ENCODE results near the gene MGA. TPM values are rescaled to one million over a fixed set of nuclear protein-coding genes. Genes with fewer than 3 reads are reported as not detected.

The MGA gene
- polyA plus RNA-seq, 2 of the 4 experiments (the other 2 are of a cell fraction): 4.5 to 13.8 TPM

DNA sequence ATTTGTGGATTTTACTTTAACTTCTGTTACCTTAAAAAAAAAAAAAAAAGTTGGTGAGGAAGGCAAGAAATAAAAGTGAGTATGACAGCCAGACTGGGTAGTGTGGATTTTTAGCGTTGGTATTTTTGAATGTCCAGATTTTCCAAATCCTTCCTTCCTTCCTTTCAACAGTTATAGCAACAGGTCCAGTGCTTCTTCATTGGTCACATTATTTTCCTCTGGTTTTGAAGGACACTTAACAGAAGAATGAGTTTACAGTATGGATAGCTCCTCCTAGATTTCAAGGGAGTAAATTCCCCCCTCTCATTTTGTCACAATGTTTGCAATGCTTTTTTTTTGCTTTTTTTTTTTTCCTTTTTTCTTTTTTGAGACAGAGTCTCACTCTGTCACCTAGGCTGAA, 120.5 kb downstream of the MGA start:
- Histone ChIP-seq H3K27ac (no peak overlapping the region), H3K9me3 (no peaks in the 10 kb centered on the region), H3K4me1 (peaks cover 9% of the 10 kb centered on the region; the same call in 1 of the 3 replicates), H3K4me2 (no peak overlapping the region), H3K4me3 (no peak overlapping the region)
- ATAC-seq (no peak), DNase-seq (ENCODE audit: low read depth in 1 of 2, low spot score in 1 of 2) (no peak), FAIRE-seq (no peak)
- 53% methylated on average over 1 of the region's 1 CpG for WGBS (ENCODE audit: missing lambda C conversion rate)
- TF ChIP-seq MAZ (IDR thresholded peaks at IDR 0.05; ENCODE audit: borderline replicate concordance, low read depth, low read length) (no peak), TP53 (CRISPR knock-in tag; IDR thresholded peaks at IDR 0.05) (no peak), USF2 (IDR thresholded peaks at IDR 0.05) (no peak), TFCP2L1 (CRISPR knock-in tag; IDR thresholded peaks at IDR 0.05) (no peak), NR3C1 (IDR thresholded peaks at IDR 0.05) (no peak), BHLHE40 (IDR thresholded peaks at IDR 0.05; ENCODE audit: low read depth, low read length) (no peak)
- ChIA-PET POLR2A (no interaction called here), CTCF (interaction anchor here (0.7 to 1.8 kb wide), 4 partner anchors 30 to 333 kb away, joined by 3 to 8 read pairs (median 4); no protein-coding TSS in a partner anchor)

- ChIA-PET CTCF (interaction anchor here (0.7 to 3.7 kb wide), 5 partner anchors 8 to 210 kb away, joined by 4 to 15 read pairs (median 4); partner anchors contain the start of gene MAPKBP1), POLR2A (interaction anchor here (0.7 kb wide), 1 partner anchor 9 kb away, joined by 3 read pairs; the partner anchor contains the start of gene MAPKBP1)
- DNase-seq (ENCODE audit: low read depth in 1 of 2, low spot score in 1 of 2) (no peak), ATAC-seq (no peak), FAIRE-seq (no peak)
- TF ChIP-seq CBX2 (IDR thresholded peaks at IDR 0.05; ENCODE audit: borderline replicate concordance, low read depth) (no peak), MAX (IDR thresholded peaks at IDR 0.05) (no peak), RFX5 (IDR thresholded peaks at IDR 0.05) (no peak), ESRRA (IDR thresholded peaks at IDR 0.05; ENCODE audit: borderline replicate concordance, low read length) (no peak), KDM1A (IDR thresholded peaks at IDR 0.05; ENCODE audit: low read depth) (no peak), BHLHE40 (IDR thresholded peaks at IDR 0.05; ENCODE audit: low read depth, low read length) (no peak), ZNF302 (CRISPR knock-in tag; IDR thresholded peaks at IDR 0.05) (no peak)
- TF ChIP-seq, protein P1, sequence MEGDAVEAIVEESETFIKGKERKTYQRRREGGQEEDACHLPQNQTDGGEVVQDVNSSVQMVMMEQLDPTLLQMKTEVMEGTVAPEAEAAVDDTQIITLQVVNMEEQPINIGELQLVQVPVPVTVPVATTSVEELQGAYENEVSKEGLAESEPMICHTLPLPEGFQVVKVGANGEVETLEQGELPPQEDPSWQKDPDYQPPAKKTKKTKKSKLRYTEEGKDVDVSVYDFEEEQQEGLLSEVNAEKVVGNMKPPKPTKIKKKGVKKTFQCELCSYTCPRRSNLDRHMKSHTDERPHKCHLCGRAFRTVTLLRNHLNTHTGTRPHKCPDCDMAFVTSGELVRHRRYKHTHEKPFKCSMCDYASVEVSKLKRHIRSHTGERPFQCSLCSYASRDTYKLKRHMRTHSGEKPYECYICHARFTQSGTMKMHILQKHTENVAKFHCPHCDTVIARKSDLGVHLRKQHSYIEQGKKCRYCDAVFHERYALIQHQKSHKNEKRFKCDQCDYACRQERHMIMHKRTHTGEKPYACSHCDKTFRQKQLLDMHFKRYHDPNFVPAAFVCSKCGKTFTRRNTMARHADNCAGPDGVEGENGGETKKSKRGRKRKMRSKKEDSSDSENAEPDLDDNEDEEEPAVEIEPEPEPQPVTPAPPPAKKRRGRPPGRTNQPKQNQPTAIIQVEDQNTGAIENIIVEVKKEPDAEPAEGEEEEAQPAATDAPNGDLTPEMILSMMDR (IDR thresholded peaks at IDR 0.05): no peak
- Histone ChIP-seq H3K27ac (no peak overlapping the region), H3K9me3 (no peaks in the 10 kb centered on the region), H3K4me3 (no peak overlapping the region), H3K4me1 (no peaks in the 10 kb centered on the region), H3K4me2 (no peak overlapping the region)
- 94% methylated on average over 5 of the region's 5 CpGs for WGBS (ENCODE audit: missing lambda C conversion rate)
Measured at GRCh38 chr15:41782371-41783282, 122.4 kb downstream of the MGA start.

GRCh38 chr15:41783296-41783695, 123.1 kb downstream of the MGA start:
- DNase-seq (ENCODE audit: low read depth in 1 of 2, low spot score in 1 of 2) (no peak), FAIRE-seq (no peak), ATAC-seq (no peak)
- H3K4me3 ChIP-seq: no peak overlapping the region
- TF ChIP-seq RFX5 (IDR thresholded peaks at IDR 0.05): no peak
- no peak for TF ChIP-seq CBX8 (IDR thresholded peaks at IDR 0.05)
- TF ChIP-seq FOXS1 (CRISPR knock-in tag; IDR thresholded peaks at IDR 0.05): no peak
- no peak for TF ChIP-seq CHD4 (IDR thresholded peaks at IDR 0.05; ENCODE audit: borderline replicate concordance)
- no peak for TF ChIP-seq HOXB5 (CRISPR knock-in tag; IDR thresholded peaks at IDR 0.05)
- no peak for TF ChIP-seq JUNB (IDR thresholded peaks at IDR 0.05)
- H3K9me3 ChIP-seq: no peaks in the 10 kb centered on the region
- no peaks in the 10 kb centered on the region for H3K4me1 ChIP-seq
- CTCF ChIA-PET: interaction anchor here (0.7 to 3.7 kb wide), 4 partner anchors 9 to 211 kb away, joined by 4 to 15 read pairs (median 5); partner anchors contain the start of gene MAPKBP1
- H3K27ac ChIP-seq: no peak overlapping the region
- no peak overlapping the region for H3K4me2 ChIP-seq
- POLR2A ChIA-PET: no interaction called here
- WGBS (ENCODE audit: missing lambda C conversion rate): 72% methylated on average over 1 of the region's 1 CpG
